Mammary epithelial cell (primary cell): ENCODE measurements around the gene TLE7.

Experiments used
- CTCF ChIP-seq, 2 donors: IDR thresholded peaks in 1 of 2; conservative IDR thresholded peaks in 1 of 2; 2 replicates each; pipeline ENCODE4 v1.5.1; 2011 to 2012; ENCODE audit warnings: inconsistent platforms in 2 of 2, low read length in 2 of 2, mild to moderate bottlenecking in 2 of 2, control low read depth in 1 of 2, low read depth in 1 of 2; ENCODE audit not compliant: insufficient read depth in 1 of 2; ENCODE audit errors: extremely low read depth in 1 of 2
- EZH2 ChIP-seq: IDR thresholded peaks from 2 replicates; pipeline ENCODE4 v1.6.1; 2012; ENCODE audit warnings: low read length, inconsistent platforms, borderline replicate concordance

- TF ChIP-seq EZH2 (no peak), CTCF (conservative IDR thresholded peaks at IDR 0.05 in 1 of 2, IDR thresholded peaks at IDR 0.05 in 1 of 2; ENCODE audit: extremely low read depth in 1 of 2, insufficient read depth in 1 of 2, low read depth in 1 of 2, low read length in 2 of 2) (no peak)
Observed at GRCh38 chr16:71439523-71439922, 2.3 kb downstream of the TLE7 start.
